Mesothelial cell of epicardium (in vitro differentiated cells): Measurements from ENCODE around the gene B4GALT7. TPM values are rescaled to one million over a fixed set of nuclear protein-coding genes. Genes with fewer than 3 reads are reported as not detected.

Source experiments
- DNase-seq, 2 experiments: peaks; one replicate each; pipeline ENCODE4 v3.0.0; 2021; ENCODE audit warnings: low spot score in 2 of 2; ENCODE audit not compliant: unreplicated experiment in 2 of 2
- H3K27ac Mint-ChIP-seq: 2 replicates; pipeline ENCODE4 v1.8.0; 2021; ENCODE audit warnings: mixed read lengths
- H3K27me3 Mint-ChIP-seq: 2 replicates; pipeline ENCODE4 v1.8.0; 2021; ENCODE audit warnings: low read depth, mixed read lengths
- H3K36me3 Mint-ChIP-seq: 2 replicates; pipeline ENCODE4 v1.8.0; 2021; ENCODE audit warnings: mixed read lengths
- H3K4me1 Mint-ChIP-seq: 2 replicates; pipeline ENCODE4 v1.8.0; 2021; ENCODE audit warnings: mixed read lengths
- H3K4me3 Mint-ChIP-seq: 2 replicates; pipeline ENCODE4 v1.8.0; 2021; ENCODE audit warnings: mild to moderate bottlenecking, moderate library complexity, mixed read lengths
- H3K9me3 Mint-ChIP-seq: 2 replicates; pipeline ENCODE4 v1.8.0; 2021; ENCODE audit warnings: mixed read lengths
- CTCF ChIP-seq: fragments of 200-600 bp; sonication (generic); IDR thresholded peaks from one replicate; pipeline ENCODE4 v1.5.0; 2021; ENCODE audit warnings: antibody characterized with exemption; ENCODE audit not compliant: unreplicated experiment
- total RNA-seq: library from RNA; stranded (reverse); gene quantifications from 3 replicates; pipeline ENCODE4 v1.2.1, GENCODE V29; 2021

The B4GALT7 gene
- 37.4 to 42.0 TPM (median 39.8 TPM) in 3 replicates for total RNA-seq

GRCh38 chr5:177599731-177600507, at the start of gene B4GALT7:
Gene B4GALT7 (plus strand): TSS chr5:177600132. CDS start chr5:177600211, 79 bp downstream.
- no peak for TF ChIP-seq CTCF
- H3K36me3 Mint-ChIP-seq, result peaks cover 15% of the 10 kb centered on the region
- no peaks in the 10 kb centered on the region for H3K27me3 Mint-ChIP-seq
- H3K4me3 Mint-ChIP-seq, result peak within 1 kb of the TSS; percentile 88
- peak within 1 kb of the TSS; percentile 96 for H3K27ac Mint-ChIP-seq
- H3K9me3 Mint-ChIP-seq, result no peaks in the 10 kb centered on the region
- H3K4me1 Mint-ChIP-seq, result peaks cover 18% of the 10 kb centered on the region
- peak; percentile 84 to 92 for DNase-seq

GRCh38 chr5:177552839-177553455, 47.0 kb upstream of the B4GALT7 start:
- TF ChIP-seq CTCF, result no peak
- DNase-seq, result no peak
- H3K27ac Mint-ChIP-seq, result peak overlapping the region; percentile 35

GRCh38 chr5:177553671-177554429, 46.1 kb upstream of the B4GALT7 start:
- TF ChIP-seq CTCF, result no peak
- peak; percentile 36 to 63 for DNase-seq

More at GRCh38 chr5:177552839-177553455, 47.0 kb upstream of the B4GALT7 start:
- Mint-ChIP-seq H3K9me3 (no peaks in the 10 kb centered on the region), H3K4me1 (peaks cover 27% of the 10 kb centered on the region), H3K4me3 (peak overlapping the region; percentile 78), H3K36me3 (no peaks in the 10 kb centered on the region), H3K27me3 (no peaks in the 10 kb centered on the region)

GRCh38 chr5:177554474-177555111, 45.3 kb upstream of the B4GALT7 start, which contains the start of gene FAM193B:
Gene FAM193B (minus strand): TSS chr5:177554563. CDS start chr5:177554458, 105 bp downstream.
- no peaks in the 10 kb centered on the region for H3K9me3 Mint-ChIP-seq
- H3K27ac Mint-ChIP-seq, result peak within 1 kb of the TSS; percentile 82
- peak; percentile 77 to 93 for DNase-seq
- H3K36me3 Mint-ChIP-seq, result no peaks in the 10 kb centered on the region
- H3K4me1 Mint-ChIP-seq, result peaks cover 27% of the 10 kb centered on the region
- H3K27me3 Mint-ChIP-seq, result no peaks in the 10 kb centered on the region
- H3K4me3 Mint-ChIP-seq, result peak within 1 kb of the TSS; percentile 78
- no peak for TF ChIP-seq CTCF

More at GRCh38 chr5:177553671-177554429, 46.1 kb upstream of the B4GALT7 start:
- H3K4me3 Mint-ChIP-seq, result peak overlapping the region; percentile 78
- H3K27me3 Mint-ChIP-seq, result no peaks in the 10 kb centered on the region
- peak overlapping the region; percentile 35 for H3K27ac Mint-ChIP-seq
- no peaks in the 10 kb centered on the region for H3K36me3 Mint-ChIP-seq
- no peaks in the 10 kb centered on the region for H3K9me3 Mint-ChIP-seq
- H3K4me1 Mint-ChIP-seq, result peaks cover 27% of the 10 kb centered on the region

GRCh38 chr5:177555228-177555627, 44.7 kb upstream of the B4GALT7 start:
- no peaks in the 10 kb centered on the region for H3K27me3 Mint-ChIP-seq
- H3K27ac Mint-ChIP-seq, result no peak overlapping the region
- H3K4me3 Mint-ChIP-seq, result peak overlapping the region; percentile 74
- DNase-seq, result no peak
- H3K36me3 Mint-ChIP-seq, result no peaks in the 10 kb centered on the region
- no peak for TF ChIP-seq CTCF
- H3K9me3 Mint-ChIP-seq, result no peaks in the 10 kb centered on the region
- H3K4me1 Mint-ChIP-seq, result peaks cover 27% of the 10 kb centered on the region
